WERI-Rb-1 (cell line): ENCODE measurements around the gene TRAFD1.

ENCODE experiments used
- DNase-seq: peaks from one replicate; pipeline ENCODE4 v3.0.0-alpha.2; 2020
- H3K27ac ChIP-seq: fragments of 250-450 bp; sonication (Bioruptor Pico); 2 replicates; pipeline ENCODE4 v1.5.1; 2020; ENCODE audit warnings: mild to moderate bottlenecking, moderate library complexity
- H3K27me3 ChIP-seq: fragments of 250-450 bp; sonication (Bioruptor Pico); 2 replicates; pipeline ENCODE4 v1.5.1; 2021; ENCODE audit warnings: mild to moderate bottlenecking, low read depth, moderate library complexity; ENCODE audit not compliant: insufficient read depth, severe bottlenecking
- H3K36me3 ChIP-seq: fragments of 250-450 bp; sonication (Bioruptor Pico); 2 replicates; pipeline ENCODE4 v1.5.1; 2020; ENCODE audit warnings: mild to moderate bottlenecking, moderate library complexity
- H3K4me3 ChIP-seq: 2 replicates; pipeline ENCODE4 v1.5.1; 2011; ENCODE audit warnings: low read depth, mild to moderate bottlenecking, control low read depth, low read length
- H3K9me3 ChIP-seq: fragments of 250-450 bp; sonication (Bioruptor Pico); 2 replicates; pipeline ENCODE4 v1.5.1; 2021; ENCODE audit warnings: mild to moderate bottlenecking, moderate library complexity; ENCODE audit not compliant: severe bottlenecking
- CTCF ChIP-seq: IDR thresholded peaks from 2 replicates; pipeline ENCODE4 v1.5.1; 2011; ENCODE audit warnings: low read depth, mild to moderate bottlenecking, control low read depth, inconsistent platforms, low read length

The TRAFD1 gene

GRCh38 chr12:112188130-112188830 lies 62.9 kb downstream of the TRAFD1 start:
- peak overlapping the region; percentile 37 for H3K27ac ChIP-seq
- no peak for TF ChIP-seq CTCF
- H3K27me3 ChIP-seq = no peaks in the 10 kb centered on the region
- no peak overlapping the region for H3K4me3 ChIP-seq
- peak; percentile 85 for DNase-seq
- H3K9me3 ChIP-seq = no peaks in the 10 kb centered on the region
- peaks cover 57% of the 10 kb centered on the region for H3K36me3 ChIP-seq

GRCh38 chr12:112190231-112191025 lies 65.1 kb downstream of the TRAFD1 start:
- no peak overlapping the region for H3K27ac ChIP-seq
- H3K9me3 ChIP-seq = no peaks in the 10 kb centered on the region
- H3K27me3 ChIP-seq = no peaks in the 10 kb centered on the region
- peaks cover 52% of the 10 kb centered on the region for H3K36me3 ChIP-seq
- no peak overlapping the region for H3K4me3 ChIP-seq
- TF ChIP-seq CTCF = peak; percentile 30; the same call in 1 of the 2 replicates
- no peak for DNase-seq

- peaks cover 51% of the 10 kb centered on the region for H3K36me3 ChIP-seq
These were observed 65.8 kb downstream of the TRAFD1 start for GRCh38 chr12:112191201-112191600.

GRCh38 chr12:112191840-112192321 lies 66.5 kb downstream of the TRAFD1 start:
- Histone ChIP-seq H3K9me3 (no peaks in the 10 kb centered on the region), H3K36me3 (peaks cover 51% of the 10 kb centered on the region), H3K27me3 (no peaks in the 10 kb centered on the region), H3K27ac (no peak overlapping the region), H3K4me3 (no peak overlapping the region)
- DNase-seq = no peak
- TF ChIP-seq CTCF = no peak

More at GRCh38 chr12:112191201-112191600, 65.8 kb downstream of the TRAFD1 start:
- no peaks in the 10 kb centered on the region for H3K9me3 ChIP-seq
- no peak overlapping the region for H3K4me3 ChIP-seq
- no peaks in the 10 kb centered on the region for H3K27me3 ChIP-seq
- no peak overlapping the region for H3K27ac ChIP-seq
- DNase-seq = no peak
- no peak for TF ChIP-seq CTCF

GRCh38 chr12:112192475-112192874 lies 67.1 kb downstream of the TRAFD1 start:
- no peaks in the 10 kb centered on the region for H3K9me3 ChIP-seq
- H3K4me3 ChIP-seq = no peak overlapping the region
- TF ChIP-seq CTCF = no peak
- no peak for DNase-seq
- no peak overlapping the region for H3K27ac ChIP-seq
- H3K27me3 ChIP-seq = no peaks in the 10 kb centered on the region
- peaks cover 51% of the 10 kb centered on the region for H3K36me3 ChIP-seq
